Naive B cell (primary cell): ENCODE measurements around the gene FUNDC2. TPM values are rescaled to one million over a fixed set of nuclear protein-coding genes. Genes with fewer than 3 reads are reported as not detected.

Experiments used
- polyA plus RNA-seq, 6 donors: library from polyadenylated mRNA; unstranded; fragments of 300-500 nt; fragmentation: Illumina TruSeq; gene quantifications; one replicate each; pipeline ENCODE4 v1.2.3, GENCODE V29; 2021; ENCODE audit warnings: low read depth in 6 of 6

FUNDC2 gene
- polyA plus RNA-seq, 6 donors from 2014 or later: 153 to 203 (median 175) TPM

Other genes starting within 250 kb of the FUNDC2 start
- gene MPP1, start 221.4 kb upstream of the FUNDC2 start, polyA plus RNA-seq: 10 to 100 TPM in 4 of 6 donors, 1 to 10 TPM in 2; 4.6 to 15.6 (median 11.2) TPM
- gene SMIM9, start 192.2 kb upstream of the FUNDC2 start, polyA plus RNA-seq: not detected
- gene F8A1, start 140.5 kb upstream of the FUNDC2 start, polyA plus RNA-seq: 10 to 100 TPM; 12.7 to 61.5 (median 41.4) TPM
- gene F8, start 4.1 kb upstream of the FUNDC2 start, polyA plus RNA-seq: 1 to 10 TPM in 4 of 6 donors, under 1 TPM in 1, not detected in 1; 0.24 to 2.3 (median 1.4) TPM
- gene CMC4, start 44.3 kb downstream of the FUNDC2 start, polyA plus RNA-seq: 10 to 100 TPM; 18.2 to 23.6 (median 21.5) TPM
- 10 to 100 TPM; 23.2 to 37.5 (median 30.0) TPM for gene MTCP1, start 44.3 kb downstream of the FUNDC2 start, polyA plus RNA-seq
- 10 to 100 TPM; 16.3 to 26.8 (median 24.7) TPM for gene BRCC3, start 44.7 kb downstream of the FUNDC2 start, polyA plus RNA-seq
- 10 to 100 TPM; 67.8 to 84.4 (median 73.8) TPM for gene VBP1, start 189.6 kb downstream of the FUNDC2 start, polyA plus RNA-seq
- gene RAB39B, start 237.6 kb downstream of the FUNDC2 start, polyA plus RNA-seq: 1 to 10 TPM; 1.9 to 6.4 (median 5.3) TPM